GM19324 (cell line): ENCODE results near the gene MAST1.
"Not testable (repeated sequence)": the region's sequence is repeated elsewhere in the genome, so short reads cannot be mapped to it uniquely, and the experiment has no call there.

ENCODE experiments used
- ATAC-seq: cut with Tn5 transposase; IDR thresholded peaks from one replicate; pipeline ENCODE4 v1.9.1; 2021; ENCODE audit warnings: mild to moderate bottlenecking, moderate library complexity; ENCODE audit not compliant: unreplicated experiment, low FRiP score

The MAST1 gene

GRCh38 chr19:12838182-12838885, at the start of gene MAST1:
Gene MAST1 (plus strand): TSS chr19:12838515. CDS start chr19:12838573, 58 bp downstream.
- ATAC-seq = no peak

- ATAC-seq = no peak
These were observed 49.6 kb upstream of the MAST1 start for GRCh38 chr19:12788682-12789097.

- ATAC-seq = no peak
These were observed 49.0 kb upstream of the MAST1 start for GRCh38 chr19:12789098-12789903.

GRCh38 chr19:12789904-12790619, 48.3 kb upstream of the MAST1 start:
- ATAC-seq = peak; percentile 42

- no peak for ATAC-seq
These were observed 47.5 kb upstream of the MAST1 start for GRCh38 chr19:12790628-12791344.

- peak; percentile 36 for ATAC-seq
These were observed 46.8 kb upstream of the MAST1 start, which contains the start of gene JUNB for GRCh38 chr19:12791345-12792050. Gene JUNB (plus strand): TSS chr19:12791486. CDS start chr19:12791772, 286 bp downstream.

- ATAC-seq = no peak
These were observed 46.1 kb upstream of the MAST1 start for GRCh38 chr19:12792051-12792852.

GRCh38 chr19:12792853-12793289, 45.4 kb upstream of the MAST1 start:
- no peak for ATAC-seq

- ATAC-seq = peak; percentile 48
These were observed 44.8 kb upstream of the MAST1 start for GRCh38 chr19:12793290-12794195.

- ATAC-seq = no peak
These were observed 43.9 kb upstream of the MAST1 start for GRCh38 chr19:12794196-12794941.

GRCh38 chr19:12794971-12795381, 43.3 kb upstream of the MAST1 start:
- ATAC-seq = no peak

- ATAC-seq = no peak
These were observed 41.9 kb upstream of the MAST1 start for GRCh38 chr19:12796146-12797071.

- no peak for ATAC-seq
These were observed 41.2 kb upstream of the MAST1 start for GRCh38 chr19:12797141-12797587.

GRCh38 chr19:12797607-12798006, 40.7 kb upstream of the MAST1 start:
- not testable (repeated sequence) for ATAC-seq

GRCh38 chr19:12799742-12800465, 38.4 kb upstream of the MAST1 start:
- ATAC-seq = no peak

- no peak for ATAC-seq
These were observed 37.9 kb upstream of the MAST1 start for GRCh38 chr19:12800466-12800770.
